Measurements from ENCODE around the gene OGDH. TPM values are rescaled to one million over a fixed set of nuclear protein-coding genes. Genes with fewer than 3 reads are reported as not detected.

Gene OGDH
- total and polyA plus RNA-seq, 2 of the 13 experiments (the other 11 are each of a cell fraction or from before 2014, with no cell fraction given): 17.4 to 25.4 TPM

DNA sequence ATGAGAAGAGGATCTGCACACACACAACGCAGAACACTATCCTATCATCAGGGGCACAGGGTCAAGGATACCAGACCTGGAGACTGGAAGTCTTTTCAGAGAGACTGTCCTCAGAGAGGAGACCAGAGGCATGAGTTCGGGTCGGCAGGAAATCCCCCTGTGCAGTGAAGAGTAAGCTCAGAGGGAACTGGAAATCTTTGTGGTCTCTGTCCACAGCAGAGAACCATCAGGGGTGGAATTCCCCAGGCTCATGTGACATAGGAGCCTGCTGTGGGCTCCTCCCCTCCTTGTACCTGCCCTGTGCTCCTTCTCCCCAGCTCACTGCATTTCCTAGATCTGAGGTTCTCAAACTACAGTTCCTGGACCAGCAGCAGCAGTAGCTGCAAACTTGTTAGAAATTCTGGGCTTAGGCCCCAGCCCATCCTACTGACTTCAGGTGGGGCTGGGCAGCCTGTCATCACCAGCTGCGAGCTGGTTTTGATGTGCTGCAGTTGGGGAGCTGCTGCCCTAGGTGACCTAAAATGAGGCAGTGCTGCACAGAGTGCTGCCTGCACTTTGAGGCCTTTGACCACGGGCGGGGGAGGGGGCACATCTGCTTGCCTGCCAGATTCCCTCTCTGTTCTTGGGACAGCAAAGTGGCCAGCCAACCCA, 144.6 kb downstream of the OGDH start (continued):
- TF ChIP-seq, protein P1, sequence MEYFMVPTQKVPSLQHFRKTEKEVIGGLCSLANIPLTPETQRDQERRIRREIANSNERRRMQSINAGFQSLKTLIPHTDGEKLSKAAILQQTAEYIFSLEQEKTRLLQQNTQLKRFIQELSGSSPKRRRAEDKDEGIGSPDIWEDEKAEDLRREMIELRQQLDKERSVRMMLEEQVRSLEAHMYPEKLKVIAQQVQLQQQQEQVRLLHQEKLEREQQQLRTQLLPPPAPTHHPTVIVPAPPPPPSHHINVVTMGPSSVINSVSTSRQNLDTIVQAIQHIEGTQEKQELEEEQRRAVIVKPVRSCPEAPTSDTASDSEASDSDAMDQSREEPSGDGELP (IDR thresholded peaks at IDR 0.05; ENCODE audit: borderline replicate concordance, low read depth): no peak
- TF ChIP-seq ZNF891 (CRISPR knock-in tag; IDR thresholded peaks at IDR 0.05) (no peak), NFATC3 (CRISPR knock-in tag; IDR thresholded peaks at IDR 0.05) (no peak), PHB2 (IDR thresholded peaks at IDR 0.05; ENCODE audit: partially characterized antibody) (no peak), ZNF7 (CRISPR knock-in tag; IDR thresholded peaks at IDR 0.05) (no peak), PAX8 (CRISPR knock-in tag; IDR thresholded peaks at IDR 0.05; ENCODE audit: borderline replicate concordance) (no peak), HOXA5 (CRISPR knock-in tag; IDR thresholded peaks at IDR 0.05) (no peak), SIX1 (CRISPR knock-in tag; IDR thresholded peaks at IDR 0.05; ENCODE audit: borderline replicate concordance) (no peak), GTF3A (CRISPR knock-in tag; conservative IDR thresholded peaks at IDR 0.05) (no peak), ZMYM4 (CRISPR knock-in tag; IDR thresholded peaks at IDR 0.05) (no peak), ARNT2 (CRISPR knock-in tag; IDR thresholded peaks at IDR 0.05; ENCODE audit: low read depth) (no peak), ZBTB7A (CRISPR knock-in tag; IDR thresholded peaks at IDR 0.05) (no peak), NPAS2 (CRISPR knock-in tag; IDR thresholded peaks at IDR 0.05; ENCODE audit: borderline replicate concordance) (no peak)
- TF ChIP-seq, protein P2, sequence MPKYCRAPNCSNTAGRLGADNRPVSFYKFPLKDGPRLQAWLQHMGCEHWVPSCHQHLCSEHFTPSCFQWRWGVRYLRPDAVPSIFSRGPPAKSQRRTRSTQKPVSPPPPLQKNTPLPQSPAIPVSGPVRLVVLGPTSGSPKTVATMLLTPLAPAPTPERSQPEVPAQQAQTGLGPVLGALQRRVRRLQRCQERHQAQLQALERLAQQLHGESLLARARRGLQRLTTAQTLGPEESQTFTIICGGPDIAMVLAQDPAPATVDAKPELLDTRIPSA (CRISPR knock-in tag; IDR thresholded peaks at IDR 0.05; ENCODE audit: borderline replicate concordance): no peak
- TF ChIP-seq, protein P3, sequence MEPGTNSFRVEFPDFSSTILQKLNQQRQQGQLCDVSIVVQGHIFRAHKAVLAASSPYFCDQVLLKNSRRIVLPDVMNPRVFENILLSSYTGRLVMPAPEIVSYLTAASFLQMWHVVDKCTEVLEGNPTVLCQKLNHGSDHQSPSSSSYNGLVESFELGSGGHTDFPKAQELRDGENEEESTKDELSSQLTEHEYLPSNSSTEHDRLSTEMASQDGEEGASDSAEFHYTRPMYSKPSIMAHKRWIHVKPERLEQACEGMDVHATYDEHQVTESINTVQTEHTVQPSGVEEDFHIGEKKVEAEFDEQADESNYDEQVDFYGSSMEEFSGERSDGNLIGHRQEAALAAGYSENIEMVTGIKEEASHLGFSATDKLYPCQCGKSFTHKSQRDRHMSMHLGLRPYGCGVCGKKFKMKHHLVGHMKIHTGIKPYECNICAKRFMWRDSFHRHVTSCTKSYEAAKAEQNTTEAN (CRISPR knock-in tag; conservative IDR thresholded peaks at IDR 0.05): no peak
- TF ChIP-seq, protein P4, sequence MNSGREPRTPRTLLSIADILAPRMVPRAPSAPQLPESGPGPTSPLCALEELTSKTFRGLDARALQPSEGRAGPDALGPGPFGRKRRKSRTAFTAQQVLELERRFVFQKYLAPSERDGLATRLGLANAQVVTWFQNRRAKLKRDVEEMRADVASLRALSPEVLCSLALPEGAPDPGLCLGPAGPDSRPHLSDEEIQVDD (CRISPR knock-in tag; IDR thresholded peaks at IDR 0.05; ENCODE audit: borderline replicate concordance): no peak
- TF ChIP-seq, protein P5, sequence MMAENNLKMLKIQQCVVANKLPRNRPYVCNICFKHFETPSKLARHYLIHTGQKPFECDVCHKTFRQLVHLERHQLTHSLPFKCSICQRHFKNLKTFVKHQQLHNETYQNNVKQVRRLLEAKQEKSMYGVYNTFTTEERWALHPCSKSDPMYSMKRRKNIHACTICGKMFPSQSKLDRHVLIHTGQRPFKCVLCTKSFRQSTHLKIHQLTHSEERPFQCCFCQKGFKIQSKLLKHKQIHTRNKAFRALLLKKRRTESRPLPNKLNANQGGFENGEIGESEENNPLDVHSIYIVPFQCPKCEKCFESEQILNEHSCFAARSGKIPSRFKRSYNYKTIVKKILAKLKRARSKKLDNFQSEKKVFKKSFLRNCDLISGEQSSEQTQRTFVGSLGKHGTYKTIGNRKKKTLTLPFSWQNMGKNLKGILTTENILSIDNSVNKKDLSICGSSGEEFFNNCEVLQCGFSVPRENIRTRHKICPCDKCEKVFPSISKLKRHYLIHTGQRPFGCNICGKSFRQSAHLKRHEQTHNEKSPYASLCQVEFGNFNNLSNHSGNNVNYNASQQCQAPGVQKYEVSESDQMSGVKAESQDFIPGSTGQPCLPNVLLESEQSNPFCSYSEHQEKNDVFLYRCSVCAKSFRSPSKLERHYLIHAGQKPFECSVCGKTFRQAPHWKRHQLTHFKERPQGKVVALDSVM (CRISPR knock-in tag; IDR thresholded peaks at IDR 0.05): no peak
- TF ChIP-seq, protein P6, sequence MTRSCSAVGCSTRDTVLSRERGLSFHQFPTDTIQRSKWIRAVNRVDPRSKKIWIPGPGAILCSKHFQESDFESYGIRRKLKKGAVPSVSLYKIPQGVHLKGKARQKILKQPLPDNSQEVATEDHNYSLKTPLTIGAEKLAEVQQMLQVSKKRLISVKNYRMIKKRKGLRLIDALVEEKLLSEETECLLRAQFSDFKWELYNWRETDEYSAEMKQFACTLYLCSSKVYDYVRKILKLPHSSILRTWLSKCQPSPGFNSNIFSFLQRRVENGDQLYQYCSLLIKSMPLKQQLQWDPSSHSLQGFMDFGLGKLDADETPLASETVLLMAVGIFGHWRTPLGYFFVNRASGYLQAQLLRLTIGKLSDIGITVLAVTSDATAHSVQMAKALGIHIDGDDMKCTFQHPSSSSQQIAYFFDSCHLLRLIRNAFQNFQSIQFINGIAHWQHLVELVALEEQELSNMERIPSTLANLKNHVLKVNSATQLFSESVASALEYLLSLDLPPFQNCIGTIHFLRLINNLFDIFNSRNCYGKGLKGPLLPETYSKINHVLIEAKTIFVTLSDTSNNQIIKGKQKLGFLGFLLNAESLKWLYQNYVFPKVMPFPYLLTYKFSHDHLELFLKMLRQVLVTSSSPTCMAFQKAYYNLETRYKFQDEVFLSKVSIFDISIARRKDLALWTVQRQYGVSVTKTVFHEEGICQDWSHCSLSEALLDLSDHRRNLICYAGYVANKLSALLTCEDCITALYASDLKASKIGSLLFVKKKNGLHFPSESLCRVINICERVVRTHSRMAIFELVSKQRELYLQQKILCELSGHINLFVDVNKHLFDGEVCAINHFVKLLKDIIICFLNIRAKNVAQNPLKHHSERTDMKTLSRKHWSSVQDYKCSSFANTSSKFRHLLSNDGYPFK (CRISPR knock-in tag; IDR thresholded peaks at IDR 0.05; ENCODE audit: borderline replicate concordance): no peak
